Trophoblast cell (in vitro differentiated cells and primary cell): ENCODE data around the gene ACP1.
A peak's percentile ranks its signal among the peaks of the same experiment; 100 is the strongest.

ENCODE experiments used
- DNase-seq, 2 donors: peaks; one replicate each; pipeline ENCODE4 v3.0.0-alpha.2; 2016
- H2AFZ ChIP-seq: 2 replicates; pipeline ENCODE4 v1.6.1; 2013; ENCODE audit warnings: low read length, moderate library complexity, mild to moderate bottlenecking; ENCODE audit not compliant: insufficient read depth, poor library complexity
- H2AK5ac ChIP-seq: 2 replicates; pipeline ENCODE4 v1.6.1; 2013; ENCODE audit warnings: mild to moderate bottlenecking, low read length
- H2BK120ac ChIP-seq: 2 replicates; pipeline ENCODE4 v1.6.1; 2013; ENCODE audit warnings: low read length, mild to moderate bottlenecking, moderate library complexity; ENCODE audit not compliant: insufficient read depth, poor library complexity
- H2BK12ac ChIP-seq: 2 replicates; pipeline ENCODE4 v1.6.1; 2013; ENCODE audit warnings: mild to moderate bottlenecking, low read length, moderate library complexity
- H2BK5ac ChIP-seq: 2 replicates; pipeline ENCODE4 v1.6.1; 2013; ENCODE audit warnings: low read length, low read depth, moderate library complexity, mild to moderate bottlenecking; ENCODE audit not compliant: poor library complexity
- H3K14ac ChIP-seq: 2 replicates; pipeline ENCODE4 v1.6.1; 2013; ENCODE audit warnings: mild to moderate bottlenecking, low read length
- H3K18ac ChIP-seq: 2 replicates; pipeline ENCODE4 v1.6.1; 2013; ENCODE audit warnings: mild to moderate bottlenecking, low read length
- H3K23ac ChIP-seq: 2 replicates; pipeline ENCODE4 v1.6.1; 2013; ENCODE audit warnings: low read length
- H3K27ac ChIP-seq: 2 replicates; pipeline ENCODE4 v1.5.1; 2013; ENCODE audit warnings: low read depth, mild to moderate bottlenecking, inconsistent platforms, low read length, moderate library complexity
- H3K27me3 ChIP-seq: 2 replicates; pipeline ENCODE4 v1.6.1; 2013; ENCODE audit warnings: inconsistent platforms, mild to moderate bottlenecking, low read length, moderate library complexity; ENCODE audit not compliant: insufficient read depth
- H3K36me3 ChIP-seq, 2 experiments: 1 replicate in 1 of 2; 2 replicates in 1 of 2; pipeline ENCODE4 v1.6.1; 2013; ENCODE audit warnings: low read length in 2 of 2, mild to moderate bottlenecking in 2 of 2, moderate library complexity in 1 of 2; ENCODE audit not compliant: insufficient read depth in 2 of 2, control insufficient read depth in 1 of 2
- H3K4ac ChIP-seq: 2 replicates; pipeline ENCODE4 v1.6.1; 2013; ENCODE audit warnings: low read depth, mild to moderate bottlenecking, low read length, moderate library complexity
- H3K4me1 ChIP-seq, 2 experiments: 1 replicate in 1 of 2; 2 replicates in 1 of 2; pipeline ENCODE4 v1.6.1; 2013; ENCODE audit warnings: low read length in 2 of 2, mild to moderate bottlenecking in 2 of 2, moderate library complexity in 1 of 2; ENCODE audit not compliant: insufficient read depth in 2 of 2, control insufficient read depth in 1 of 2
- H3K4me2 ChIP-seq: 2 replicates; pipeline ENCODE4 v1.6.1; 2013; ENCODE audit warnings: inconsistent platforms, mild to moderate bottlenecking, low read length, moderate library complexity
- H3K4me3 ChIP-seq: 2 replicates; pipeline ENCODE4 v1.5.1; 2013; ENCODE audit warnings: mild to moderate bottlenecking, low read depth, low read length, inconsistent platforms
- H3K79me1 ChIP-seq: one replicate; pipeline ENCODE4 v1.6.1; 2013; ENCODE audit warnings: low read length
- H3K79me2 ChIP-seq: 2 replicates; pipeline ENCODE4 v1.6.1; 2013; ENCODE audit warnings: low read length, mild to moderate bottlenecking; ENCODE audit not compliant: control insufficient read depth, insufficient read depth, poor library complexity
- H3K9ac ChIP-seq: 2 replicates; pipeline ENCODE4 v1.6.1; 2013; ENCODE audit warnings: mild to moderate bottlenecking, low read length
- H3K9me3 ChIP-seq: 2 replicates; pipeline ENCODE4 v1.6.1; 2013; ENCODE audit warnings: low read depth, mild to moderate bottlenecking, control low read depth, inconsistent platforms, low read length; ENCODE audit not compliant: insufficient read depth
- H4K12ac ChIP-seq: 2 replicates; pipeline ENCODE4 v1.6.1; 2013; ENCODE audit warnings: low read depth, mild to moderate bottlenecking, low read length, moderate library complexity
- H4K8ac ChIP-seq: 2 replicates; pipeline ENCODE4 v1.6.1; 2013; ENCODE audit warnings: low read depth, mild to moderate bottlenecking, low read length, moderate library complexity
- H4K91ac ChIP-seq: one replicate; pipeline ENCODE4 v1.6.1; 2013; ENCODE audit warnings: low read depth, mild to moderate bottlenecking, low read length, moderate library complexity
- WGBS: extraction: QIAGEN DNeasy Blood & Tissue Kit; methylation state at CpG from one replicate; pipeline ENCODE4 v1.1.7; 2013; ENCODE audit warnings: missing lambda C conversion rate; ENCODE audit not compliant: insufficient read length, insufficient coverage; ENCODE audit errors: extremely low coverage; 5-methylcytosine and 5-hydroxymethylcytosine counted together

Gene ACP1

DNA sequence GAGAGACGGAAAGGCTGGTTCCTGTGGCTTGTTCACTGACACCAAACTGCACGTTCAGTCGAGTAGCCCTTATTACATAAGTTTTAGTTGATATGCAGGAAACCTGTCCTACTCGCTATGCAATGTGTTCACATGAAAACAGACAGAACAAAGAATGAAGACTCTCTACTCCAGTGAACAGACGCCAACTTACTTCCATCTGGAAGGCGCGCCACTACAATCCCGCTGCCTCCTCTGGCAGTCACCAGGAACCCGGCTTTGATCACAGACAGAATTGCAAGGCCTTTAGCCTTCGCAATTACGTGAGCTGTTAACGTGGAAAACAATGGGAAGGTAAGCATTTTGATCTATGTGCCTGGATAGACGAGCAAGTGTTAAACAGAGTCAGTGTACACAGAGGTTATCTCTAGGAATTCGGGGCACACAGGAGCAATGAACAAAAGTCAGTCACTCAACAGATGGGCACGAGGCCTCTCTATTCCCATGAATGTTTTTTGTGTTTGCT lies 15.2 kb upstream of the ACP1 start:
- Histone ChIP-seq H2BK120ac (no peak overlapping the region), H3K9ac (no peak overlapping the region), H3K27ac (no peak overlapping the region), H3K4me3 (no peak overlapping the region), H4K12ac (no peak overlapping the region), H2AK5ac (no peak overlapping the region), H3K4me1 (no peaks in the 10 kb centered on the region), H3K23ac (no peak overlapping the region), H3K36me3 (peaks cover 6 to 8% of the 10 kb centered on the region in 2 experiments), H3K4ac (no peak overlapping the region), H2BK5ac (no peak overlapping the region), H3K4me2 (no peak overlapping the region), H3K18ac (no peak overlapping the region), H4K8ac (no peak overlapping the region), H4K91ac (no peak overlapping the region), H2AFZ (no peak overlapping the region), H3K27me3 (no peaks in the 10 kb centered on the region), H3K9me3 (no peaks in the 10 kb centered on the region), H2BK12ac (no peak overlapping the region), H3K14ac (no peak overlapping the region), H3K79me1 (no peaks in the 10 kb centered on the region), H3K79me2 (no peaks in the 10 kb centered on the region)
- no peak for DNase-seq
- no CpG with 5 or more reads among the region's 15 CpGs for WGBS

DNA sequence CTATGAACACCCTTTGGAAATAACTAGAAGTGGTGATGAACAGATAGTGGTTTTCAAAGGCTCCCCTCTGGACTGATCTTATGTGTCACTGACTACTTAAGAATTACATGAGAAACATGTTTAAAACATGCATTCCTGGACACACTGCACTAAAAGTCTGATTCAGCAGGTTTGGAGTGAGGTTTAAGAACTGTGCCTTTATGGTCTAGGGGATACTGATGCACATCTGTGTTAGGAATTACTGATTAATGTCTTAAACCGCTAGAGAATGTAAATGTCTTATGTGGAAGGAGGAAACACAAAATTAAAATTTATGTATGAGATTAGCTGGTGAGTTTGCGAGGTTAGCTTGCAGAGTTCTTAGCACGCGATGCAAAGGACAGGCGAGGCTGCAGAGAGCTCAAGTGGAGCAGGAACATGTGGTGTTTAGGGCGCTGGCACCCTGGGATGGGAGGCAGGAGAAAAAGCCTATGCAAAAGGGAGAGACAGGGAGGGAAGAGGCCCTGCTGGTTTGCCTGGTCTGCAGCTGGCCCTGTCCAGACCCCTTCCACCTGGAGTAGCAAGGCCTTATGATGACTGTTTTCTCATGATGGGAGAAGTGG lies 12.6 kb upstream of the ACP1 start:
- no peak for DNase-seq
- no peak overlapping the region for H2BK5ac ChIP-seq
- no peak overlapping the region for H3K9ac ChIP-seq
- H3K23ac ChIP-seq: no peak overlapping the region
- H3K79me1 ChIP-seq: no peaks in the 10 kb centered on the region
- no peak overlapping the region for H3K4ac ChIP-seq
- no peaks in the 10 kb centered on the region for H3K27me3 ChIP-seq
- H3K79me2 ChIP-seq: no peaks in the 10 kb centered on the region
- H2BK12ac ChIP-seq: no peak overlapping the region
- H3K9me3 ChIP-seq: no peaks in the 10 kb centered on the region
- no peak overlapping the region for H4K8ac ChIP-seq
- H3K18ac ChIP-seq: no peak overlapping the region
- no peaks in the 10 kb centered on the region for H3K4me1 ChIP-seq
- no peak overlapping the region for H3K27ac ChIP-seq
- no peak overlapping the region for H3K4me3 ChIP-seq
- peaks cover 2 to 4% of the 10 kb centered on the region in 2 experiments for H3K36me3 ChIP-seq
- H3K14ac ChIP-seq: no peak overlapping the region
- no peak overlapping the region for H4K91ac ChIP-seq
- no peak overlapping the region for H3K4me2 ChIP-seq
- no CpG with 5 or more reads among the region's 6 CpGs for WGBS
- no peak overlapping the region for H2AK5ac ChIP-seq
- H2BK120ac ChIP-seq: no peak overlapping the region
- H4K12ac ChIP-seq: no peak overlapping the region
- H2AFZ ChIP-seq: no peak overlapping the region

DNA sequence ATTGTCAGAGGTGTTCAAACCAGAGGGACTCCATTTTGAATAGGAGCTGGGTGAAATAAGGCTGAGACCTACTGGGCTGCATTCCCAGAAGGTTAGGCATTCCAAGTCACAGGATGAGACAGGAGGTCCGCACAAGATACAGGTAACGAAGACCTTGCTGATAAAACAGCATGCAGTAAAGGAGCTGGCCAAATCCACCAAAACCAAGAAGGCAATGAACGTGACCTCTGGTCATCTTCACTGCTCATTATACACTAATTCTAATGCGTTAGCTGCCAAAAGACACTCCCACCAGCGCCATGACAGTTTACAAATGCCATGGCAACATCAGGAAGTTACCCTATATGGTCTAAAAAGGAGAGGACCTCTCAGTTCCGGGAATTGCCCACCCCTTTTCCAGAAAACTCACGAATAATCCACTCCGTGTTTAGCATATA lies 11.5 kb upstream of the ACP1 start:
- no peak overlapping the region for H4K8ac ChIP-seq
- no peaks in the 10 kb centered on the region for H3K9me3 ChIP-seq
- no peak overlapping the region for H3K27ac ChIP-seq
- no peaks in the 10 kb centered on the region for H3K79me2 ChIP-seq
- no peak overlapping the region for H3K18ac ChIP-seq
- H2BK12ac ChIP-seq: no peak overlapping the region
- no peak overlapping the region for H3K23ac ChIP-seq
- no peaks in the 10 kb centered on the region for H3K79me1 ChIP-seq
- H2BK5ac ChIP-seq: no peak overlapping the region
- no peak overlapping the region for H2BK120ac ChIP-seq
- H3K9ac ChIP-seq: no peak overlapping the region
- no peak overlapping the region for H2AK5ac ChIP-seq
- no peak overlapping the region for H3K14ac ChIP-seq
- no peak overlapping the region for H3K4ac ChIP-seq
- H4K12ac ChIP-seq: no peak overlapping the region
- H4K91ac ChIP-seq: no peak overlapping the region
- no CpG with 5 or more reads among the region's 8 CpGs for WGBS
- no peak overlapping the region for H3K4me3 ChIP-seq
- no peaks in the 10 kb centered on the region for H3K27me3 ChIP-seq
- H3K4me1 ChIP-seq: no peaks in the 10 kb centered on the region
- peaks cover 2 to 4% of the 10 kb centered on the region in 2 experiments for H3K36me3 ChIP-seq
- DNase-seq: peak; percentile 52 to 59
- no peak overlapping the region for H2AFZ ChIP-seq
- no peak overlapping the region for H3K4me2 ChIP-seq

DNA sequence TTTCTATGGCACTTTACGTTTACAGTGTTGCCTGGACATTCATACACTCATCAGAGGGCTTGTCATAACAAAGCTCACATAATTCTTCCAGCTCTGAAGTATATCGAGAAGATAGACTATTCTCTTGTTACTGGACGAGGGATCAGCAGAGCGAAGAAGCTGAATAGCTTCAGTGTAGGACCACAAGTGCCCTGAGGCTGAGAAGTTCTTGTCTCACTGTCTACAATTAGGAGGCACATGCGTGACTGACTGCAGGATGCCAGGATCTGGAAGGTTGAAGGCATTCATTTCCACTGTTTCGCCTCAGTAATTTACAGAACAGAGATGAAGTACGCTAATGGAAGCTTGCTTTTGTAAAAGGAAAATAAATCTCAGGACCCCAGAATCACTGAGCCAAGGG lies 10.5 kb upstream of the ACP1 start:
- Histone ChIP-seq H2BK5ac (no peak overlapping the region), H3K27me3 (no peaks in the 10 kb centered on the region), H3K14ac (no peak overlapping the region), H4K91ac (no peak overlapping the region), H3K23ac (no peak overlapping the region), H3K79me1 (no peaks in the 10 kb centered on the region), H2BK120ac (no peak overlapping the region), H3K79me2 (no peaks in the 10 kb centered on the region), H3K4me1 (peaks cover 0 to 3% of the 10 kb centered on the region in 2 experiments), H4K12ac (no peak overlapping the region), H3K9me3 (no peaks in the 10 kb centered on the region), H3K18ac (no peak overlapping the region), H3K36me3 (peaks cover 0 to 4% of the 10 kb centered on the region in 2 experiments), H3K27ac (no peak overlapping the region), H3K4ac (no peak overlapping the region), H2AK5ac (no peak overlapping the region), H3K9ac (no peak overlapping the region), H2BK12ac (no peak overlapping the region), H3K4me3 (no peak overlapping the region), H4K8ac (no peak overlapping the region), H3K4me2 (no peak overlapping the region), H2AFZ (no peak overlapping the region)
- no CpG with 5 or more reads among the region's 7 CpGs for WGBS
- DNase-seq: peak in 1 of 2 donors; percentile 9
